Airway epithelial cell (primary cell): Measurements from ENCODE around the gene AMER2. TPM values are rescaled to one million over a fixed set of nuclear protein-coding genes. Genes with fewer than 3 reads are reported as not detected.

Source experiments
- total RNA-seq: library from RNA; depleted of rRNA; stranded (reverse); fragments of >200 nt; gene quantifications from 2 replicates; pipeline ENCODE4 v1.2.3, GENCODE V29; 2015

Gene AMER2, protein sequence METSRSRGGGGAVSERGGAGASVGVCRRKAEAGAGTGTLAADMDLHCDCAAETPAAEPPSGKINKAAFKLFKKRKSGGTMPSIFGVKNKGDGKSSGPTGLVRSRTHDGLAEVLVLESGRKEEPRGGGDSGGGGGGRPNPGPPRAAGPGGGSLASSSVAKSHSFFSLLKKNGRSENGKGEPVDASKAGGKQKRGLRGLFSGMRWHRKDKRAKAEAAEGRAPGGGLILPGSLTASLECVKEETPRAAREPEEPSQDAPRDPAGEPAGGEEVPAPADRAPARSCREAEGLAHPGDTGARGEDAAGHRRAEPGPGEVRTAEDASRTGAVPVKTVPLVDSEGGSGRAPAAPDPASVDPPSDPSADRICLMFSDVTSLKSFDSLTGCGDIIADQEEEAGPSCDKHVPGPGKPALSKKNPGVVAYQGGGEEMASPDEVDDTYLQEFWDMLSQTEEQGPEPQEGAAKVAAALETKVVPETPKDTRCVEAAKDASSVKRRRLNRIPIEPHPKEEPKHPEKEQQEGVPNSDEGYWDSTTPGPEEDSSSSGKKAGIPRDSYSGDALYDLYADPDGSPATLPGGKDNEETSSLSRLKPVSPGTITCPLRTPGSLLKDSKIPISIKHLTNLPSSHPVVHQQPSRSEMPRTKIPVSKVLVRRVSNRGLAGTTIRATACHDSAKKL
- total RNA-seq: not detected in 2 replicates

DNA sequence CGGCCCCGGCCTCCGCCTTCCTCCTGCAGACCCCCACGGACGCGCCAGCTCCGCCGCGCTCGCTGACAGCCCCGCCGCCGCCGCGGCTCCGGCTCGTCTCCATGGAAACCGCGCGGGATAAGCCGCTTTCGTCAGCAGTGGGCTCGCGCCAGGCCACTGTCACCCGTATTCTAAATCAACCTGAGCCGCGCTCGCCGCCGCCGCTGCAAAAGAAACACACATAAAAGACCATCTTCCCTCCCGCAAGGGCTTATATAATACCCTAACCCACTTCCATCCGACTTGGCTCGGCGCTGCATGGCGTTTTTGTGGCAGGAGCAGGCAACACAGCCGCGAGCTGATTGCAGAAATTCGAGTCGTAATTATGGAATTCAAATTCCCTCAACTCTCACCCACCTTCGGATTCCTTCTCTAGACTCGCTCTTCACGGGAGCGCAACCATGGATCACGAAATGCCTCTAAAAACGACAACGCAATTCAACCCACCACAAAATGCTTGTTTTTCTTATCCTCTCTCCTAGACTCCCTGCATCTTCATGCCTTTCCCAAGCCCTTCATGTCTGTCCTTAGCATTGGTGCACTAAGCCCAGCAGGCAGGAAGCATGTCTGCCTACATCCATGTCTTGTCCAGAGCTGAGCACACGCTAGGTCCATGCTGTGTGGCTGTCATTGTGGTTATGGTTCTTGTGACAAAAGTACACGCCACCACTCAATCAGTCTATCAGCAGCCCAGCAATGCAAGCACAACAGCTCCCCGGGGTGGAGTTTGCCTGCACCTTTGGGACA is at the start of gene AMER2:
Gene AMER2, minus strand, starts transcription at position 772 of the 786 bp plus-strand sequence. Its CDS starts 669 bp downstream, at position 103.

Other genes with a start within 250 kb of the AMER2 start
- 0.07 TPM in 1 of 2 replicates, not detected in the other for gene PABPC3, start 76.2 kb downstream of the AMER2 start, total RNA-seq
- 14.1 and 20.2 TPM in 2 replicates for gene MTMR6, start 115.2 kb upstream of the AMER2 start, total RNA-seq
- gene NUP58, start 129.3 kb upstream of the AMER2 start, total RNA-seq: 42.3 and 87.3 TPM in 2 replicates
- under 0.01 and 0.07 TPM in 2 replicates for gene ATP8A2, start 199.7 kb upstream of the AMER2 start, total RNA-seq